ENCODE results near the gene RBM4. TPM values are rescaled to one million over a fixed set of nuclear protein-coding genes. Genes with fewer than 3 reads are reported as not detected.
"Not testable (repeated sequence)": the region's sequence is repeated elsewhere in the genome, so short reads cannot be mapped to it uniquely, and the experiment has no call there.

RBM4 gene
- total RNA-seq, 1 experiment from 2014 or later: 144 TPM

DNA sequence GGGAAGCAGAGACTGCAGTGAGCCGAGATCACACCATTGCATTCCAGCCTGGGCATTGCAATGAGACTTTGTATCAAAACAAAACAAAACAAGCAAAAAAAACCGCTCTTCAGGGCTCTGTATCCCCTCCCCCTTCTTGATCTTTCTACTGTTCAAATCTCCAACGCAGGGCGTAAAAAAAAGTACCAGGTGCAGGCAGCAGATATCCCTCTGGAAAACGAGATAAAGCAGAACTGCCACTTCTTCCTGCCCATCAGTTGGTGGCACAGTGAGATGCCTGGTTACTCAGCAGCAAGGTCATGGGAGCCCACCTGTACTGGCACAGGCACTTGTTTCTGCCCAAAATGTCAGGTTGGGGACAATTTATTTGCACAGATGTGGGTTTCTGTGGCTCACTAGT lies 34.3 kb upstream of the RBM4 start:
- Mint-ChIP-seq H3K9me3 (ENCODE audit: low read depth, unreplicated experiment) (no peaks in the 10 kb centered on the region), H3K36me3 (ENCODE audit: insufficient read depth, unreplicated experiment) (no peaks in the 10 kb centered on the region), H3K27ac (ENCODE audit: unreplicated experiment) (no peak overlapping the region), H3K4me1 (ENCODE audit: low read depth, unreplicated experiment) (no peaks in the 10 kb centered on the region), H3K27me3 (ENCODE audit: unreplicated experiment) (no peaks in the 10 kb centered on the region), H3K4me3 (ENCODE audit: low read depth, unreplicated experiment) (no peak overlapping the region)
- CTCF ChIA-PET: interaction anchor here (0.6 kb wide), 1 partner anchor 262 kb away, joined by 3 read pairs; no protein-coding TSS in a partner anchor
- no TSS peak for BruUV-seq (replicated peaks)
- no peak for DNase-seq
- TF ChIP-seq, protein P1, sequence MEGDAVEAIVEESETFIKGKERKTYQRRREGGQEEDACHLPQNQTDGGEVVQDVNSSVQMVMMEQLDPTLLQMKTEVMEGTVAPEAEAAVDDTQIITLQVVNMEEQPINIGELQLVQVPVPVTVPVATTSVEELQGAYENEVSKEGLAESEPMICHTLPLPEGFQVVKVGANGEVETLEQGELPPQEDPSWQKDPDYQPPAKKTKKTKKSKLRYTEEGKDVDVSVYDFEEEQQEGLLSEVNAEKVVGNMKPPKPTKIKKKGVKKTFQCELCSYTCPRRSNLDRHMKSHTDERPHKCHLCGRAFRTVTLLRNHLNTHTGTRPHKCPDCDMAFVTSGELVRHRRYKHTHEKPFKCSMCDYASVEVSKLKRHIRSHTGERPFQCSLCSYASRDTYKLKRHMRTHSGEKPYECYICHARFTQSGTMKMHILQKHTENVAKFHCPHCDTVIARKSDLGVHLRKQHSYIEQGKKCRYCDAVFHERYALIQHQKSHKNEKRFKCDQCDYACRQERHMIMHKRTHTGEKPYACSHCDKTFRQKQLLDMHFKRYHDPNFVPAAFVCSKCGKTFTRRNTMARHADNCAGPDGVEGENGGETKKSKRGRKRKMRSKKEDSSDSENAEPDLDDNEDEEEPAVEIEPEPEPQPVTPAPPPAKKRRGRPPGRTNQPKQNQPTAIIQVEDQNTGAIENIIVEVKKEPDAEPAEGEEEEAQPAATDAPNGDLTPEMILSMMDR (IDR thresholded peaks at IDR 0.05; ENCODE audit: unreplicated experiment): no peak
- intact Hi-C loops (cut with micrococcal nuclease; ENCODE audit: unreplicated experiment): no loop called here

GRCh38 chr11:66606608-66607007 lies 31.9 kb upstream of the RBM4 start:
- H3K4me1 Mint-ChIP-seq (ENCODE audit: low read depth, unreplicated experiment); BruUV-seq (replicated peaks); H3K27ac Mint-ChIP-seq (ENCODE audit: unreplicated experiment); intact Hi-C loops (cut with micrococcal nuclease; ENCODE audit: unreplicated experiment); H3K9me3 Mint-ChIP-seq (ENCODE audit: low read depth, unreplicated experiment); CTCF ChIA-PET; H3K36me3 Mint-ChIP-seq (ENCODE audit: insufficient read depth, unreplicated experiment); H3K4me3 Mint-ChIP-seq (ENCODE audit: low read depth, unreplicated experiment); H3K27me3 Mint-ChIP-seq (ENCODE audit: unreplicated experiment); DNase-seq: not testable (repeated sequence)

DNA sequence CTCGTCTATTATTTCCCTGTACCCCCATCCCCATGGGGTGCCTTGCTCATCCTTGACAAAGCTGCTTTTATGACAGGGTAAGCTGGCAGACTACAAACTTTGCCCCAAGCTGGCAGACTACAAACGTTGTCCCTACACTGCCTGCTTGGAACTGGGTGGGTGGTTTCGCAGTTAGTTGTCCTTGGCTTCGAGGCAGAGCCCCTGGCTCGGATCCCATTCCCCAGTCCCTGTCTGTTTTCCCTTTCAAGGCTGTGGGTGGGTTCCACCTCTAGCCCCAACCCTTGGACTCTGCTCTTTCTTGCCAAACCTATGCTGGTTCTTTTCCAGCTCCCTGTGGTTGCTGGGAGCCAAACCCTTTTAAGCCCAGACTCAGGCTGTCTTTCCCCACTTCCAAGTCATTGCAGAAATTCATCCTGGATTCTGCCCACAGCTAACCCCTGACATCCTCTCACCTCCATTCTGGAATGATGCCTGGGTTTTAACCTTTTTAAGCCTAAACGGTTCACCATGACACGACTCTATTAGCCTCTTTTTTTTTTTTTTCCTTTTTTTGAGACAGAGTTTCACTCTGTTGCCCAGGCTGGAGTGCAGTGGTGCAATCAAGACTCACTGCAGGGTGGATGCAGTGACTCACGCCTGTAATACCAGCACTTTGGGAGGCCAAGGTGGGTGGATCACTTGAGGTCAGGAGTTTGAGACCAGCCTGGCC lies 31.2 kb upstream of the RBM4 start:
- Mint-ChIP-seq H3K36me3 (ENCODE audit: insufficient read depth, unreplicated experiment) (no peaks in the 10 kb centered on the region), H3K4me1 (ENCODE audit: low read depth, unreplicated experiment) (no peaks in the 10 kb centered on the region), H3K27me3 (ENCODE audit: unreplicated experiment) (no peaks in the 10 kb centered on the region), H3K9me3 (ENCODE audit: low read depth, unreplicated experiment) (no peaks in the 10 kb centered on the region), H3K27ac (ENCODE audit: unreplicated experiment) (no peak overlapping the region), H3K4me3 (ENCODE audit: low read depth, unreplicated experiment) (no peak overlapping the region)
- intact Hi-C loops (cut with micrococcal nuclease; ENCODE audit: unreplicated experiment): no loop called here
- TF ChIP-seq, protein P1 (IDR thresholded peaks at IDR 0.05; ENCODE audit: unreplicated experiment): no peak
- DNase-seq: no peak
- no TSS peak for BruUV-seq (replicated peaks)
- CTCF ChIA-PET: no interaction called here

GRCh38 chr11:66609721-66610617 lies 28.5 kb upstream of the RBM4 start:
- H3K9me3 Mint-ChIP-seq (ENCODE audit: low read depth, unreplicated experiment): no peaks in the 10 kb centered on the region
- CTCF ChIA-PET: no interaction called here

More at GRCh38 chr11:66609721-66610617, 28.5 kb upstream of the RBM4 start:
- H3K4me1 Mint-ChIP-seq (ENCODE audit: low read depth, unreplicated experiment): no peaks in the 10 kb centered on the region
- TF ChIP-seq, protein P1 (IDR thresholded peaks at IDR 0.05; ENCODE audit: unreplicated experiment): no peak
- H3K36me3 Mint-ChIP-seq (ENCODE audit: insufficient read depth, unreplicated experiment): peaks cover under 1% of the 10 kb centered on the region
- intact Hi-C loops (cut with micrococcal nuclease; ENCODE audit: unreplicated experiment): no loop called here
- no peak for DNase-seq
- no peak overlapping the region for H3K27ac Mint-ChIP-seq (ENCODE audit: unreplicated experiment)
- no TSS peak for BruUV-seq (replicated peaks)
- H3K27me3 Mint-ChIP-seq (ENCODE audit: unreplicated experiment): no peaks in the 10 kb centered on the region
- H3K4me3 Mint-ChIP-seq (ENCODE audit: low read depth, unreplicated experiment): no peak overlapping the region
